GM18499 (cell line): ENCODE data around the gene TMPRSS11E.
"Not testable (repeated sequence)": the region's sequence is repeated elsewhere in the genome, so short reads cannot be mapped to it uniquely, and the experiment has no call there.

Experiments used
- ATAC-seq: cut with Tn5 transposase; IDR thresholded peaks from one replicate; pipeline ENCODE4 v1.9.1; 2021; ENCODE audit warnings: moderate number of reproducible peaks; ENCODE audit not compliant: insufficient read depth, unreplicated experiment

Gene TMPRSS11E

DNA sequence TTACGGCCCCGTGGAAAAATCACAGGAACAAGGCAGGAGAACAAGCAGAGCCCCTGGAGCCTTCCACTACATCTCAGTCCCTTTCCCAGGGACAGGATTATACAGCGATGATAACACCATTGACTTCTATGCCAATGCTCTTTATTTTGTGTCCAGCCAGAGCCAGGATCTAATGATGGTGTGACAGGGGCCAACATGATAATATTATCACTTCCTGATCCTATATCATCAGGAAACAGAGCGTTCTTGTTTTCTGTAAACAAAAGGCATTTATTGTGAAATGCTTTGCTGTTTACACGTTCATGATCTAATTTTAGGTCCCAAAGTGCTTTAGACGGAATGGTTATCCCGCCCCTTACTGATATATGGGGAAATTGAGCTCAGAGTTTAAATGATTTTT lies 12.8 kb downstream of the TMPRSS11E start:
- ATAC-seq: no peak

GRCh38 chr4:68461790-68462189 lies 14.5 kb downstream of the TMPRSS11E start:
- no peak for ATAC-seq

DNA sequence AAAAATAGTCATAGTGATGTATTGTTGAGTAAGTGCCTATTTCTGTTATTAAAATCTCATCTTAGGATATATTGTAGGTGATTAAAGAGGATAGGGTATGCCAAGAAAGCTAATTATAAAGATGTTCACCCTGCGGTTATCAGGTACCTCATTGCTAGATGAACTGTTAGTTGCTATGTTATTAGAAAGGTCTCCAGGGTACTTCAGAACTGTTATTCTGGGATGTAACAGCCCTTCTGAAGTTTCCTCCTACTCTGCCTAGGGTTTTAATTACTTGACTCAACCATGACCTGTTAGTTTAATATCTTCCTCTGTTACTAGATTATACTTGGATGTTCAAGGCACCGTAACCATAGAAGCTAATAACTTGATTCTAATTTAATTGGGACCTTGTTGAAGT lies 15.4 kb downstream of the TMPRSS11E start:
- no peak for ATAC-seq

- ATAC-seq: no peak
Measured at GRCh38 chr4:68463796-68464195, 16.5 kb downstream of the TMPRSS11E start.

- ATAC-seq: no peak
Measured at GRCh38 chr4:68465058-68465457, 17.8 kb downstream of the TMPRSS11E start.

GRCh38 chr4:68466185-68466584 lies 18.9 kb downstream of the TMPRSS11E start:
- no peak for ATAC-seq

DNA sequence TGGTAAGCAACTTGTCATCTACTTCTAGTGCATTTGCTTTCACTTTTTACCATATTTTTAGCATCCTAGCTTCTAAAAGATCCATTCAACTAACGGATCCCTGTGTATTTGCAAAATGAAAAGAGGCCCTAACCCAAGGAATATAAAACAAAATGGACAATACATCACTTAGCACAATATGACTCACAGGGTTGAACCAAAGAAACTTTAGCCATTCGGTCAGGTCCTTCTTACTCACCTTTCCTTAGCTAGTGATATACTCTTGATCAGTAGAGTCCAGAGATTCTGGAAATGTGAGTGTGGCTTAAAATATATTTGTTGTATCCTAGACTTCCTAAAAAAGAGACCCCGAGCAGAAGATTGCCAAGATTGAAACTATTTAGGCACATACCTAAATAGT lies 19.5 kb downstream of the TMPRSS11E start:
- no peak for ATAC-seq

- ATAC-seq: peak; percentile 72
Measured at GRCh38 chr4:68469482-68469881, 22.2 kb downstream of the TMPRSS11E start.

DNA sequence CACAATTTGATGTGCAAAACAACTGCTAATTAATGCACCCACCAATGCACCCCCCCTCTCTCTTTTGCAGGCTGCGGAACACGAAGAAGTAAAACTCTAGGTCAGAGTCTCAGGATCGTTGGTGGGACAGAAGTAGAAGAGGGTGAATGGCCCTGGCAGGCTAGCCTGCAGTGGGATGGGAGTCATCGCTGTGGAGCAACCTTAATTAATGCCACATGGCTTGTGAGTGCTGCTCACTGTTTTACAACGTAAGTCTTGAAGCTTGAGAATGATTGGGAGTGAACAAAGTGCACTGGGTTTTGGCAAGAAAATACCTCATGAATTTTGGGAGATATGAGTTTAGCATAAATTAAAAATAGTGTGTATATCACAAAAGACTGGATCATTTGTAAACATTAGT lies 28.9 kb downstream of the TMPRSS11E start:
- no peak for ATAC-seq

DNA sequence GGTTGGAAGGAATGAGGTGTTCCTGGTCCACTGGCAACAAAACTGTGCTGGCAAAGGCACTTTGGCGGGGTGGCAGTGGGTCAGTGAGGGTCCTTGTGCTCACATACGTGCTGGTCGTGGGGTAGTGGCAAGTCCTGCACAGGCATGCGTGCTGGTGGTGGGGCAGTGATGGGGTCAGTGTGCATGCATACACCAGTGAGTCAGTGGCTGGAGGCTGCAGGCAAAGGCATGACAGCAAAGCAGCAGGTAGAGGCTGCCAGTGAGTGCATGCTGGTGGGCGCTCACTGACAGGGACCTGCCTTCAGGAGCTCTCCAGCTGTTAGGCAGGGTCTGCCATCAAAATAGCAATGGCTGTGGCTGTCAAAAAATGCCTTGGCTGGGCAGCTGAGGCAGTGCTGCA lies 42.1 kb downstream of the TMPRSS11E start:
- no peak for ATAC-seq

DNA sequence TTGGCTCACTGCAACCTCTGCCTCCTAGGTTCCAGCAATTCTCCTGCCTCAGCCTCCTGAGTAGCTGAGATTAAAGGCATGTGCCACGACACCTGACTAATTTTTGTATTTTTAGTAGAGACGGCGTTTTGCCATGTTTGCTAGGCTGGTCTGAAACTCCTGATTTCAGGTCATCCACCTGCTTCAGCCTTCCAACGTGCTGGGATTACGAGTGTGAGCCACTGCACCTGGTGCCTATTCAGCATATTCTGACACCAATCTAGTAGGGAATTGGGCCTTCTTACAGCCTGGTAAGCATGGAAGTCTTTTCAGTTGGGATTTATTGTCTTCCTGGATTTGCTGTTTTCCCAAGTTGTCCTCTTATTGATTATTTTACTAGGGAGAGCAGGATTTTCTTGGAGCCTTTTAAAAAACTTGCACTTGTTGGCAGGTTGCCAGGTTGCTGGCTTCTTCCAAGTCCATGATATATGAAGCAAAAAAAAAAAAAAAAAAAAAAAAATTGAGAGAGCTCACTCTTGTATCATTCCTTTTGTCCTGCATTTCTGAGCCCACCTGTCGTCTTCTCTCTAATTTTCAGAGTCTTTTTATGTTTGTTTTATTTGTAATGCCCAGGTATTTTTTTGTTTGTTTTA lies 43.7 kb downstream of the TMPRSS11E start:
- no peak for ATAC-seq

- ATAC-seq: no peak
Measured at GRCh38 chr4:68494688-68495087, 47.4 kb downstream of the TMPRSS11E start.

DNA sequence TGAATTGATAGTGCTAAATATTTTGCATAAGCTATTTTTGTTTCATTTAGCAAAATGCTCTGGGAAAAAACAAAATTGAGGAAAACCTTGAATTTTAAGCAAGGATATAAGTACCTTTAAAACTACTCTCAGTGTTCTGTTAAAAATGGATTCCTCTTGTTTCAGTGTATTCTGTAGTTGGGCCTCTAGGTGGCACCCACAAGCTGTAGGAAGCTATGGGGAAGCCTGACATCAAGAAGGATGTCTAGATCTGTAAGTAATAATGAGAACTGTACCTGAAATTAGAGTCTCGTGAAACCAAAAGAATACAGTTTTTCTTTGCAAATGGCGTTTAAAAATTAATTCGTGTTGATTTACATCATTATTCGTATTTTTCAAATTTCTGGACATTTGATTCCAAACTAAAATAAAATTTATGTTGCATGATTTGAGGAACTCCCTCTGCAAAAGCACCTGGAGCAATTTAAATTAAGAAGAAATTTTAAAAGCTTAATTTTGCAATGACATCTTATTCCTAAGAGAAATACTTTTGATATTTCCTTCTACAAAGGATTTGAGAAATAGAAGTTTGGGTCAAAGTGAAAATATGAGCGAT lies 51.2 kb downstream of the TMPRSS11E start:
- peak; percentile 80 for ATAC-seq

DNA sequence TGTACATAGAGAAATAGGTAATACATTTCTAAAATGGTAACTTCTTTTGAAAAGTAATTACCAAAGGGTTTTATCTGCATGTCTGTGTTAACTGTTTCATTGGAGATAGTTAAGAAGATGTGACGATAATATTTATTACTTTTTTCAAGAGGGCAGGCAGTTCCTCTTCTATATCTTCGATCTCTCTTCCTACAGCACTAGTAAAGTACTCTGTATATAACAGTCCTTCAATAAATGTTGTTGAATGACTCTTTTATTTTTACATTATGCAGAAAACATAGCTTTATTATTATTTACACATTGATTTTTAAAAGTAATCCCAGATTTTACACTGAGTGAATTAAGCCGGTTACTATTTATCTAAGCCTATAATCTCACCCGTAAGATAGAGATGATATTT lies 51.8 kb downstream of the TMPRSS11E start:
- ATAC-seq: no peak

DNA sequence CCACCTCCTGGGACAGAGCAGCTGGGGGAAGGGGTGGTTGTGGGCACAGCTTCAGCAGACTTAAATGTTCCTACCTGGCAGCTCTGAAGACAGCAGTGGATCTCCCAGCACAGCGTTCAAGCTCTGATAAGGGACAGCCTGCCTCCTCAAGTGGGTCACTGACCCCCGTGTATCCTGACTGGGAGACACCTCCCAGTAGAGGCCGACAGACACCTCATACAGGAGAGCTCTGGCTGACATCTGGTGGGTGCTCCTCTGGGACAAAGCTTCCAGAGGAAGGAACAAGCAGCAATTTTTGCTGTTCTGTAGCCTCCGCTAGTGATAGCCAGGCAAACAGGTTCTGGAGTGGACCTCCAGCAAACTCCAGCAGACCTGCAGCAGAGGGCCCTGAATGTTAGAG lies 56.2 kb downstream of the TMPRSS11E start:
- not testable (repeated sequence) for ATAC-seq

GRCh38 chr4:68504836-68505235 lies 57.6 kb downstream of the TMPRSS11E start:
- not testable (repeated sequence) for ATAC-seq

GRCh38 chr4:68505452-68505851 lies 58.2 kb downstream of the TMPRSS11E start:
- ATAC-seq: peak; percentile 66

GRCh38 chr4:68518889-68519288 lies 71.6 kb downstream of the TMPRSS11E start:
- ATAC-seq: no peak

DNA sequence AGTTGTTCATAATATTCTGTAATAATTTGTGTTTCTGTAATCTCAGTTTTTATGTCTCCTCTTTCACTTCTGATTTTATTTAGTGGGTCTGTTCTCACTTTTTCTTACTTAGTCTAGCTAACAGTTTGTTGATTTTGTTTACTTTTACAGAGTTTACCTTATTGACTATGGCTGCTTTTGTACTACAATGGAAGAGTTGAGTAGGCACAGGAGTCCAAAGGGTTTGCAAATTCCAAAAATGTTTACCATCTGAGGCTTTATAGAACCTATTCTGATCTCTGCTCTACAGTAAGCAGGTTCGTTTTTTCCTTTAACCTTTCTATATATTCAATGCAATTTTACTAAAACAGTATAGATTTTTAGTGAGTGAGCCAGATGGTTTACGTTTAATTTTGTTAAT lies 73.7 kb downstream of the TMPRSS11E start:
- no peak for ATAC-seq

- ATAC-seq: not testable (repeated sequence)
Measured at GRCh38 chr4:68522232-68522631, 75.0 kb downstream of the TMPRSS11E start.

DNA sequence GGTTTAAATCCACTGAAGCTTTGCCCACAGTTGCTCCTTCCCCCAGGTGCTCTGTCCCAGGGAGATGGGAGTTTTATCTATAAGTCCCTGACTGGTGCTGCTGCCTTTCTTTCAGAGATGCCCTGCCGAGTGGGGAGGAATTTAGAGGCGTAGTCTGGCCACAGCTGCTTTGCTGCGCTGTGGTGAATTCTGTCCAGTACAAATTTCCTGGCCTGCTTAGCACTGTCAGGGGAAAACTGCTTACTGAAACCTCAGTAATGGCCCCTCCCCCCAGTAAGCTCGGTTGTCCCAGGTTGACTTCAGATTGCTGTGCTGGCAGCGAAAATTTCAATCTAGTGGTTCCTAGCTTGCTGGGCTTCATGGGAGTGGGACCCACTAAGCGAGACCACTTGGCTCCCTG lies 88.7 kb downstream of the TMPRSS11E start:
- no peak for ATAC-seq

GRCh38 chr4:68536375-68536774 lies 89.1 kb downstream of the TMPRSS11E start:
- no peak for ATAC-seq
